ENCODE data around the gene SP140. TPM values are rescaled to one million over a fixed set of nuclear protein-coding genes. Genes with fewer than 3 reads are reported as not detected.

The SP140 gene
- polyA plus RNA-seq, result 2.2 TPM
- long read RNA-seq, donor 1, result 0 reads
- long read RNA-seq, donor 2, partial matches to known transcripts, result 6 of 6 reads
- long read RNA-seq, donor 2, other reads (novel, unspliced or antisense), result 0 of 6 reads
- long read RNA-seq, donor 3, result 0 reads
- long read RNA-seq, donor 4, result 0 reads
- long read RNA-seq, donor 5, partial matches to known transcripts, result 0 of 5 reads
- long read RNA-seq, donor 5, other reads (novel, unspliced or antisense), result 5 of 5 reads
- long read RNA-seq, donor 6, result 0 reads
- long read RNA-seq, donor 7, result 0 reads
- long read RNA-seq, donor 8, result 0 reads
- long read RNA-seq, donor 9, result 0 reads
- long read RNA-seq, donor 10, result 0 reads
- long read RNA-seq, donor 11, result 0 reads

- H3K4me1 ChIP-seq (ENCODE audit: control insufficient read depth, insufficient read depth, low read length), result peaks cover under 1% of the 10 kb centered on the region
- peak in 1 of 2 donors; percentile 6 for DNase-seq
- peaks cover 5% of the 10 kb centered on the region for H3K9me3 ChIP-seq (ENCODE audit: control insufficient read depth, low read depth, low read length)
- no peaks in the 10 kb centered on the region for H3K27me3 ChIP-seq (ENCODE audit: control insufficient read depth, insufficient read depth, low read length)
- no peaks in the 10 kb centered on the region for H3K36me3 ChIP-seq (ENCODE audit: control insufficient read depth, insufficient read depth, low read length)
- WGBS (ENCODE audit: insufficient coverage, low lambda C conversion rate), result 100% methylated on average over 1 of the region's 8 CpGs
- H3K4me3 ChIP-seq (ENCODE audit: low read length), result no peak within 1 kb of the TSS
- H3K27ac ChIP-seq (ENCODE audit: low read length), result no peak within 1 kb of the TSS
Observed at GRCh38 chr2:230225486-230225885, at the start of gene SP140. Gene SP140 (plus strand): TSS chr2:230225736. CDS start chr2:230225845, 109 bp downstream.

- H3K36me3 ChIP-seq (ENCODE audit: control insufficient read depth, insufficient read depth, low read length), result peaks cover 21% of the 10 kb centered on the region
- no peaks in the 10 kb centered on the region for H3K4me1 ChIP-seq (ENCODE audit: control insufficient read depth, insufficient read depth, low read length)
- no peaks in the 10 kb centered on the region for H3K9me3 ChIP-seq (ENCODE audit: control insufficient read depth, low read depth, low read length)
- WGBS (ENCODE audit: insufficient coverage, low lambda C conversion rate), result 100% methylated on average over 1 of the region's 3 CpGs
- DNase-seq, result no peak
- no peaks in the 10 kb centered on the region for H3K27me3 ChIP-seq (ENCODE audit: control insufficient read depth, insufficient read depth, low read length)
- no peak overlapping the region for H3K27ac ChIP-seq (ENCODE audit: low read length)
- H3K4me3 ChIP-seq (ENCODE audit: low read length), result no peak overlapping the region
Observed at GRCh38 chr2:230176996-230177395, 48.5 kb upstream of the SP140 start.

GRCh38 chr2:230178546-230179485 lies 46.7 kb upstream of the SP140 start:
- no peaks in the 10 kb centered on the region for H3K27me3 ChIP-seq (ENCODE audit: control insufficient read depth, insufficient read depth, low read length)
- H3K36me3 ChIP-seq (ENCODE audit: control insufficient read depth, insufficient read depth, low read length), result peaks cover 22% of the 10 kb centered on the region
- H3K4me1 ChIP-seq (ENCODE audit: control insufficient read depth, insufficient read depth, low read length), result no peaks in the 10 kb centered on the region
- H3K27ac ChIP-seq (ENCODE audit: low read length), result no peak overlapping the region
- 100% methylated on average over 1 of the region's 7 CpGs for whole genome bisulfite sequencing (ENCODE audit: insufficient coverage, low lambda C conversion rate)
- no peak for DNase-seq
- no peaks in the 10 kb centered on the region for H3K9me3 ChIP-seq (ENCODE audit: control insufficient read depth, low read depth, low read length)
- no peak overlapping the region for H3K4me3 ChIP-seq (ENCODE audit: low read length)

GRCh38 chr2:230179907-230180306 lies 45.6 kb upstream of the SP140 start:
- WGBS (ENCODE audit: insufficient coverage, low lambda C conversion rate), result 100% methylated on average over 1 of the region's 7 CpGs
- no peaks in the 10 kb centered on the region for H3K4me1 ChIP-seq (ENCODE audit: control insufficient read depth, insufficient read depth, low read length)
- H3K9me3 ChIP-seq (ENCODE audit: control insufficient read depth, low read depth, low read length), result no peaks in the 10 kb centered on the region
- H3K4me3 ChIP-seq (ENCODE audit: low read length), result no peak overlapping the region
- H3K27ac ChIP-seq (ENCODE audit: low read length), result no peak overlapping the region
- peaks cover 22% of the 10 kb centered on the region for H3K36me3 ChIP-seq (ENCODE audit: control insufficient read depth, insufficient read depth, low read length)
- DNase-seq, result no peak
- no peaks in the 10 kb centered on the region for H3K27me3 ChIP-seq (ENCODE audit: control insufficient read depth, insufficient read depth, low read length)

GRCh38 chr2:230181195-230181594 lies 44.3 kb upstream of the SP140 start:
- H3K4me3 ChIP-seq (ENCODE audit: low read length), result no peak overlapping the region
- no peak for DNase-seq
- H3K4me1 ChIP-seq (ENCODE audit: control insufficient read depth, insufficient read depth, low read length), result no peaks in the 10 kb centered on the region
- WGBS (ENCODE audit: insufficient coverage, low lambda C conversion rate), result no CpG with 5 or more reads among the region's 2 CpGs
- H3K27ac ChIP-seq (ENCODE audit: low read length), result no peak overlapping the region
- H3K27me3 ChIP-seq (ENCODE audit: control insufficient read depth, insufficient read depth, low read length), result no peaks in the 10 kb centered on the region
- no peaks in the 10 kb centered on the region for H3K9me3 ChIP-seq (ENCODE audit: control insufficient read depth, low read depth, low read length)
- peaks cover 19% of the 10 kb centered on the region for H3K36me3 ChIP-seq (ENCODE audit: control insufficient read depth, insufficient read depth, low read length)

- WGBS (ENCODE audit: insufficient coverage, low lambda C conversion rate), result 59% methylated on average over 6 of the region's 10 CpGs
- Histone ChIP-seq H3K4me3 (ENCODE audit: low read length) (no peak overlapping the region), H3K4me1 (ENCODE audit: control insufficient read depth, insufficient read depth, low read length) (no peaks in the 10 kb centered on the region), H3K9me3 (ENCODE audit: control insufficient read depth, low read depth, low read length) (no peaks in the 10 kb centered on the region), H3K27ac (ENCODE audit: low read length) (no peak overlapping the region), H3K36me3 (ENCODE audit: control insufficient read depth, insufficient read depth, low read length) (peaks cover 6% of the 10 kb centered on the region), H3K27me3 (ENCODE audit: control insufficient read depth, insufficient read depth, low read length) (no peaks in the 10 kb centered on the region)
- no peak for DNase-seq
Observed at GRCh38 chr2:230184727-230185578, 40.6 kb upstream of the SP140 start.

- DNase-seq, result no peak
- Histone ChIP-seq H3K36me3 (ENCODE audit: control insufficient read depth, insufficient read depth, low read length) (peaks cover 44% of the 10 kb centered on the region), H3K27me3 (ENCODE audit: control insufficient read depth, insufficient read depth, low read length) (no peaks in the 10 kb centered on the region), H3K27ac (ENCODE audit: low read length) (no peak overlapping the region), H3K4me3 (ENCODE audit: low read length) (no peak overlapping the region), H3K9me3 (ENCODE audit: control insufficient read depth, low read depth, low read length) (no peaks in the 10 kb centered on the region), H3K4me1 (ENCODE audit: control insufficient read depth, insufficient read depth, low read length) (no peaks in the 10 kb centered on the region)
- 100% methylated on average over 1 of the region's 10 CpGs for WGBS (ENCODE audit: insufficient coverage, low lambda C conversion rate)
Observed at GRCh38 chr2:230202430-230203109, 23.0 kb upstream of the SP140 start.

GRCh38 chr2:230203110-230203676 lies 22.3 kb upstream of the SP140 start:
- Histone ChIP-seq H3K27me3 (ENCODE audit: control insufficient read depth, insufficient read depth, low read length) (no peaks in the 10 kb centered on the region), H3K9me3 (ENCODE audit: control insufficient read depth, low read depth, low read length) (no peaks in the 10 kb centered on the region), H3K4me3 (ENCODE audit: low read length) (no peak overlapping the region), H3K27ac (ENCODE audit: low read length) (no peak overlapping the region), H3K4me1 (ENCODE audit: control insufficient read depth, insufficient read depth, low read length) (no peaks in the 10 kb centered on the region), H3K36me3 (ENCODE audit: control insufficient read depth, insufficient read depth, low read length) (peaks cover 44% of the 10 kb centered on the region)
- no peak for DNase-seq
- WGBS (ENCODE audit: insufficient coverage, low lambda C conversion rate), result 100% methylated on average over 1 of the region's 15 CpGs

- Histone ChIP-seq H3K4me1 (ENCODE audit: control insufficient read depth, insufficient read depth, low read length) (no peaks in the 10 kb centered on the region), H3K9me3 (ENCODE audit: control insufficient read depth, low read depth, low read length) (no peaks in the 10 kb centered on the region), H3K27ac (ENCODE audit: low read length) (no peak overlapping the region), H3K27me3 (ENCODE audit: control insufficient read depth, insufficient read depth, low read length) (no peaks in the 10 kb centered on the region), H3K36me3 (ENCODE audit: control insufficient read depth, insufficient read depth, low read length) (peaks cover 52% of the 10 kb centered on the region), H3K4me3 (ENCODE audit: low read length) (no peak overlapping the region)
- no peak for DNase-seq
- 80% methylated on average over 1 of the region's 1 CpG for WGBS (ENCODE audit: insufficient coverage, low lambda C conversion rate)
Observed at GRCh38 chr2:230205034-230205433, 20.5 kb upstream of the SP140 start.
